ENCODE measurements around the gene CCND1.
A peak's percentile ranks its signal among the peaks of the same experiment; 100 is the strongest.
"Not testable (repeated sequence)": the region's sequence is repeated elsewhere in the genome, so short reads cannot be mapped to it uniquely, and the experiment has no call there.

Gene CCND1

GRCh38 chr11:69618237-69618636 is 22.7 kb upstream of the CCND1 start:
- DNase-seq: no peak

GRCh38 chr11:69620683-69621290 is 20.2 kb upstream of the CCND1 start:
- DNase-seq: no peak

- not testable (repeated sequence) for DNase-seq
Observed at GRCh38 chr11:69622097-69622681, 18.8 kb upstream of the CCND1 start.

- no peak for DNase-seq
Observed at GRCh38 chr11:69624293-69624692, 16.7 kb upstream of the CCND1 start.

- no peak for DNase-seq
Observed at GRCh38 chr11:69625476-69625875, 15.5 kb upstream of the CCND1 start.

GRCh38 chr11:69627551-69627950 is 13.4 kb upstream of the CCND1 start:
- no peak for DNase-seq

GRCh38 chr11:69630017-69630416 is 10.9 kb upstream of the CCND1 start:
- no peak for DNase-seq

- no peak for DNase-seq
Observed at GRCh38 chr11:69630424-69630823, 10.5 kb upstream of the CCND1 start.

- no peak for DNase-seq
Observed at GRCh38 chr11:69632900-69633299, 8.1 kb upstream of the CCND1 start.

- no peak for DNase-seq
Observed at GRCh38 chr11:69634069-69634468, 6.9 kb upstream of the CCND1 start.

- DNase-seq: no peak
Observed at GRCh38 chr11:69634590-69634989, 6.4 kb upstream of the CCND1 start.

- DNase-seq: no peak
Observed at GRCh38 chr11:69635195-69635594, 5.8 kb upstream of the CCND1 start.

GRCh38 chr11:69635804-69636511 is 5.0 kb upstream of the CCND1 start:
- no peak for DNase-seq

- DNase-seq: peak; percentile 85
Observed at GRCh38 chr11:69636512-69637197, 4.3 kb upstream of the CCND1 start.

- no peak for DNase-seq
Observed at GRCh38 chr11:69637198-69637940, 3.6 kb upstream of the CCND1 start.

GRCh38 chr11:69637941-69638871 is 2.8 kb upstream of the CCND1 start:
- DNase-seq: peak; percentile 78

- peak; percentile 97 for DNase-seq
Observed at GRCh38 chr11:69638941-69639681, 1.8 kb upstream of the CCND1 start.

- no peak for DNase-seq
Observed at GRCh38 chr11:69639831-69640230, 1.1 kb upstream of the CCND1 start.

GRCh38 chr11:69640260-69640994 is 529 bp upstream of the CCND1 start:
- peak; percentile 26 for DNase-seq

Data from right hindlimb (tissue), 1 donor.